Measurements from ENCODE around the gene MRPL1.
A peak's percentile ranks its signal among the peaks of the same experiment; 100 is the strongest.

MRPL1 gene

GRCh38 chr4:77818602-77819403 lies 43.8 kb upstream of the MRPL1 start, which contains the start of gene CNOT6L:
Gene CNOT6L, minus strand, starts transcription at chr4:77819368. Its CDS starts 60 bp downstream, at chr4:77819308.
- DNase-seq (ENCODE audit: low read depth): peak; percentile 28
- TF ChIP-seq CTCF (IDR thresholded peaks at IDR 0.05; ENCODE audit: control insufficient read depth, insufficient read depth, low read depth, low read length, missing control alignments): no peak
- H3K4me3 ChIP-seq (ENCODE audit: control insufficient read depth, low read depth, low read length): peak within 1 kb of the TSS; percentile 88

GRCh38 chr4:77819404-77819842 lies 43.2 kb upstream of the MRPL1 start:
- DNase-seq (ENCODE audit: low read depth): no peak
- no peak for TF ChIP-seq CTCF (IDR thresholded peaks at IDR 0.05; ENCODE audit: control insufficient read depth, insufficient read depth, low read depth, low read length, missing control alignments)

GRCh38 chr4:77819843-77820648 lies 42.6 kb upstream of the MRPL1 start:
- no peak for TF ChIP-seq CTCF (IDR thresholded peaks at IDR 0.05; ENCODE audit: control insufficient read depth, insufficient read depth, low read depth, low read length, missing control alignments)
- H3K4me3 ChIP-seq (ENCODE audit: control insufficient read depth, low read depth, low read length): peak overlapping the region; percentile 88
- no peak for DNase-seq (ENCODE audit: low read depth)

More at GRCh38 chr4:77819404-77819842, 43.2 kb upstream of the MRPL1 start:
- H3K4me3 ChIP-seq (ENCODE audit: control insufficient read depth, low read depth, low read length): peak overlapping the region; percentile 88

GRCh38 chr4:77820649-77821561 lies 41.7 kb upstream of the MRPL1 start:
- no peak for DNase-seq (ENCODE audit: low read depth)
- no peak for TF ChIP-seq CTCF (IDR thresholded peaks at IDR 0.05; ENCODE audit: control insufficient read depth, insufficient read depth, low read depth, low read length, missing control alignments)
- peak overlapping the region; percentile 88 for H3K4me3 ChIP-seq (ENCODE audit: control insufficient read depth, low read depth, low read length)

GRCh38 chr4:77821775-77822174 lies 40.9 kb upstream of the MRPL1 start:
- no peak for TF ChIP-seq CTCF (IDR thresholded peaks at IDR 0.05; ENCODE audit: control insufficient read depth, insufficient read depth, low read depth, low read length, missing control alignments)
- DNase-seq (ENCODE audit: low read depth): no peak
- no peak overlapping the region for H3K4me3 ChIP-seq (ENCODE audit: control insufficient read depth, low read depth, low read length)

GRCh38 chr4:77826275-77826674 lies 36.4 kb upstream of the MRPL1 start:
- H3K4me3 ChIP-seq (ENCODE audit: control insufficient read depth, low read depth, low read length): no peak overlapping the region
- no peak for TF ChIP-seq CTCF (IDR thresholded peaks at IDR 0.05; ENCODE audit: control insufficient read depth, insufficient read depth, low read depth, low read length, missing control alignments)
- no peak for DNase-seq (ENCODE audit: low read depth)
